PC-3 (cell line): ENCODE data around the gene LMO4. TPM values are rescaled to one million over a fixed set of nuclear protein-coding genes. Genes with fewer than 3 reads are reported as not detected.

ENCODE experiments used
- ATAC-seq: fragments of 200-7000 bp; cut with Tn5 transposase; 2 replicates; pipeline ENCODE4 v1.9.1; 2020; ENCODE audit warnings: mild to moderate bottlenecking, moderate library complexity
- BruUV-seq: library from RNA; stranded (reverse); fragments of 400-500 nt; replicated peaks from 2 replicates; lab custom pipeline; 2021; lab: Mats Ljungman, UMichigan
- CTCF ChIA-PET: fragments of 300-600 bp; sonication (Branson Sonifier 250); formaldehyde crosslinking; loops from one replicate; lab custom pipeline; 2022; ENCODE audit warnings: antibody characterized with exemption; lab: Charles Lee
- POLR2A ChIA-PET: fragments of 300-600 bp; sonication (Branson Sonifier 250); formaldehyde crosslinking; loops from one replicate; lab custom pipeline; 2022; ENCODE audit warnings: antibody characterized with exemption; ENCODE audit not compliant: unreplicated experiment; lab: Charles Lee
- DNase-seq: peaks from one replicate; pipeline ENCODE4 v3.0.0-alpha.2; 2015
- H2AFZ ChIP-seq: fragments of 300-600 bp; sonication (generic); 2 replicates; pipeline ENCODE4 v1.6.0; 2016; ENCODE audit warnings: antibody characterized with exemption, low read length
- H3F3A ChIP-seq: fragments of 300-600 bp; sonication (generic); one replicate; pipeline ENCODE4 v1.6.0; 2017; ENCODE audit warnings: antibody characterized with exemption, low read length, control low read depth, mild to moderate bottlenecking; ENCODE audit not compliant: unreplicated experiment
- H3K27ac ChIP-seq: fragments of 300-600 bp; sonication (generic); 2 replicates; pipeline ENCODE4 v1.5.1; 2016; ENCODE audit warnings: mild to moderate bottlenecking, low read length
- H3K27me3 ChIP-seq: fragments of 300-600 bp; sonication (generic); 2 replicates; pipeline ENCODE4 v1.6.1; 2016; ENCODE audit warnings: low read length, mixed read lengths
- H3K36me3 ChIP-seq: fragments of 300-600 bp; sonication (generic); 2 replicates; pipeline ENCODE4 v1.6.1; 2016; ENCODE audit warnings: low read depth, mixed run types, low read length, mixed read lengths
- H3K4me1 ChIP-seq: fragments of 300-600 bp; sonication (generic); 2 replicates; pipeline ENCODE4 v1.5.1; 2016; ENCODE audit warnings: low read length; ENCODE audit not compliant: insufficient read depth
- H3K4me2 ChIP-seq: fragments of 300-600 bp; sonication (generic); 2 replicates; pipeline ENCODE4 v1.6.0; 2016; ENCODE audit warnings: low read length
- H3K4me3 ChIP-seq: fragments of 300-600 bp; sonication (generic); 2 replicates; pipeline ENCODE4 v1.5.1; 2016; ENCODE audit warnings: mild to moderate bottlenecking, low read length, mixed read lengths
- H3K79me2 ChIP-seq: fragments of 300-600 bp; sonication (generic); 2 replicates; pipeline ENCODE4 v1.6.1; 2017; ENCODE audit warnings: low read length, mixed read lengths
- H3K9ac ChIP-seq: fragments of 300-600 bp; sonication (generic); 2 replicates; pipeline ENCODE4 v1.6.0; 2016; ENCODE audit warnings: mild to moderate bottlenecking, low read length
- H3K9me2 ChIP-seq: fragments of 300-600 bp; sonication (generic); replicated peaks from 2 replicates; pipeline ENCODE4 v1.6.1; 2016; ENCODE audit warnings: mixed run types, low read length, mixed read lengths
- H3K9me3 ChIP-seq: fragments of 300-600 bp; sonication (generic); 2 replicates; pipeline ENCODE4 v1.6.1; 2016; ENCODE audit warnings: low read length, mixed read lengths
- H4K20me1 ChIP-seq: fragments of 300-600 bp; sonication (generic); 2 replicates; pipeline ENCODE4 v1.6.1; 2016; ENCODE audit warnings: low read length, mixed read lengths
- CTCF ChIP-seq: fragments of 300-600 bp; sonication (generic); conservative IDR thresholded peaks from 2 replicates; pipeline ENCODE4 v1.5.1; 2017; ENCODE audit warnings: antibody characterized with exemption, low read depth, mild to moderate bottlenecking, low read length
- EZH2 ChIP-seq: fragments of 300-600 bp; sonication (generic); IDR thresholded peaks from one replicate; pipeline ENCODE4 v1.6.1; 2017; ENCODE audit warnings: antibody characterized with exemption, mild to moderate bottlenecking, low read length; ENCODE audit not compliant: unreplicated experiment
- EZH2phosphoT487 ChIP-seq: fragments of 300-600 bp; sonication (generic); IDR thresholded peaks from 2 replicates; pipeline ENCODE4 v1.6.1; 2018; ENCODE audit warnings: mild to moderate bottlenecking, antibody characterized with exemption, low read length, borderline replicate concordance
- intact Hi-C: fragments of 100-400 bp; cut with micrococcal nuclease; formaldehyde crosslinking; loops from 2 replicates; pipeline ENCODE4 v1.9.0; 2023
- total RNA-seq: library from RNA; depleted of rRNA; stranded (reverse); fragments of >200 nt; gene quantifications from 2 replicates; pipeline ENCODE4 v1.2.3, GENCODE V29; 2014

The LMO4 gene
- total RNA-seq, 1 experiment from 2014 or later: 41.5 TPM

DNA sequence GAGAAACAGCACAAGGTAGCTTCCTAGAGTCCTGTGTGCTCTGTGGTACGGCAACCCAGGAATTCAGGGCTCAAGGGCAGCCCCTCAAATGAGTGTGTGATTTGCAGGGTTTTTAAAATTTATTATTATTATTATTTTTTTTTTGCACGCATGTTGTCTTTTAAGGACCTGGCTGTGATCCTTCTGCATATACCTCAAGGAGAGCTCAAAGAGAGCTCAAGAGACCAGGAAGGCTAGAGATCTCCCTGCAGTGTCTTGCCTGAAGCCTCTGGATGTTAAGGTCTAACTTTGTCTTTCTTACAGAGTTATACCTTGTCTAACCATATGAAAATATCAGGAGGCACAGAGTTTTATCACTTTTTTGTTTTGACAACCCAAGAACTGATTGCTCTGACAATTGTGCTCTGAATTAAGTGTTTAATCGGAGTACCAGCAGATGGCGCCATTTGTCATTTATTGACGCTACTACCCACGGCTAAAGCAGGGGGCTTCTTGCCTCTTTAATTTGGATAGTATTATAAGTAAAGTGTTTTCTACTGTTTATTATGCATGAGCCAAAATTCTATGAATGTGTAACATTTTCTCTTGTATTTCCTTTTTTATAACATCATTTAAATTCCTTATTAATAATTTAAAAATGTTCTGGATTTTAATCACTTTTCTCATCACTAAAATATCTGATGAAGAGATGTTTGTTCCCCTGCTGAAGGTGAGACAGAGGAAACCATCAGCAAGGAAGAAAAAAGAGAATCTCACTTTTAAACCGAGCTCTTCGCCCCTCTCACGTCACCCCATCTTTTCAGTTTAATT is 35.8 kb upstream of the LMO4 start:
- Histone ChIP-seq H3K9ac (no peak overlapping the region), H4K20me1 (no peaks in the 10 kb centered on the region), H3K9me3 (no peaks in the 10 kb centered on the region), H3K27ac (no peak overlapping the region), H3K9me2 (no peaks in the 10 kb centered on the region), H3K4me3 (no peak overlapping the region), H3K4me2 (no peak overlapping the region), H3K79me2 (no peaks in the 10 kb centered on the region), H2AFZ (no peak overlapping the region), H3K36me3 (no peaks in the 10 kb centered on the region), H3F3A (no peaks in the 10 kb centered on the region), H3K4me1 (no peaks in the 10 kb centered on the region), H3K27me3 (no peaks in the 10 kb centered on the region)
- intact Hi-C loops: loop anchor here (2.0 to 10.0 kb wide), 4 partner anchors 660 to 1009 kb away; no protein-coding TSS in a partner anchor
- TF ChIP-seq EZH2phosphoT487: no peak
- TF ChIP-seq EZH2: no peak
- TF ChIP-seq CTCF: peak; percentile 91
- no TSS peak for BruUV-seq
- ATAC-seq: peak; percentile 70
- POLR2A ChIA-PET: no interaction called here
- DNase-seq: peak; percentile 75
- CTCF ChIA-PET: interaction anchor here (0.6 to 0.7 kb wide), 2 partner anchors 13 to 190 kb away, joined by 4 to 5 read pairs; no protein-coding TSS in a partner anchor

DNA sequence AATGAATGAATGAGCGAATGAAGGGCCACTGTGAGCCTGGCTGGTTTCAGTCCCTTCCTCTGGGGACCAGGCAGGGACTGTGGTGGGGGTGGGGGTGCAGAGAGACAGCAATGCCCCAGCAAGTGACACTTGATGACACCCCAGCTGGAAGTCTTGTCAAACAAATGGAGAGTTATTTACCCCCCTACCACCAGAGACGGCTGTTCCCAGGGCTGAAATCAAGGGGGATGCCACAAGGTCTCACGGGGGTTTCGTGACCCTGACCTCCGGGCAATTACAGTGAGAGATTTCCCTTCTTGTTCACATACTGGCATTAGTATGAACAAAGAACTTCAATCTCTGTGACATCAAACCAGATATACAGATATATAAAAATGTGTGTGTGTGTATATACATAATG is 34.0 kb upstream of the LMO4 start:
- no peak for ATAC-seq
- Histone ChIP-seq H3K4me1 (no peaks in the 10 kb centered on the region), H3K27ac (no peak overlapping the region), H3K9me3 (no peaks in the 10 kb centered on the region), H2AFZ (no peak overlapping the region), H4K20me1 (no peaks in the 10 kb centered on the region), H3K27me3 (no peaks in the 10 kb centered on the region), H3K9me2 (no peaks in the 10 kb centered on the region), H3K36me3 (no peaks in the 10 kb centered on the region), H3K4me3 (no peak overlapping the region), H3K79me2 (no peaks in the 10 kb centered on the region), H3K4me2 (no peak overlapping the region), H3F3A (no peaks in the 10 kb centered on the region), H3K9ac (no peak overlapping the region)
- CTCF ChIA-PET: no interaction called here
- no TSS peak for BruUV-seq
- POLR2A ChIA-PET: no interaction called here
- DNase-seq: no peak
- no peak for TF ChIP-seq CTCF
- no peak for TF ChIP-seq EZH2phosphoT487
- no peak for TF ChIP-seq EZH2
- intact Hi-C loops: loop anchor here (5.0 to 10.0 kb wide), 3 partner anchors 768 to 1008 kb away; no protein-coding TSS in a partner anchor
